ENCODE measurements around the gene DESI1. TPM values are rescaled to one million over a fixed set of nuclear protein-coding genes. Genes with fewer than 3 reads are reported as not detected.
"Not testable (repeated sequence)": the region's sequence is repeated elsewhere in the genome, so short reads cannot be mapped to it uniquely, and the experiment has no call there.

Gene DESI1
- total RNA-seq, 6 experiments from 2014 or later = 34.8 to 49.5 (median 40.9) TPM

DNA sequence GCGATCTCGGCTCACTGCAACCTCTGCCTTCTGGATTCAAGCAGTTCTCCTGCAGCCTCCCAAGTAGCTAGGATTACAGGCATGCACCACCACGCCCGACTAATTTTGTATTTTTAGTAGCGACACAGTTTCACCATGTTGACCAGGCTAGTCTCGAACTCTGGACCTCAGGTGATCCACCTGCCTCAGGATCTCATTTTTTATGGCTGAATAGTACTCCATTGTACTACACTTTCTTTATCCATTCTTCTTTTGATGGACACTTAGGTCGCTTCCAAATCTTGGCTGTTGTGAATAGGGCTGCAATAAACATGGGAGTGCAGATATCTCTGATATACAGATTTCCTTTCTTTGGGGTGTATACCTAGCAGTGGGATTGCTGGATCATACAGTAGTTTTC is 21.0 kb upstream of the DESI1 start:
- intact Hi-C loops (cut with DNase I) = no loop called here
- WGBS (ENCODE audit: insufficient coverage, low coverage, low lambda C conversion rate, missing lambda C conversion rate) = 100% methylated on average over 5 of the region's 7 CpGs
- TF ChIP-seq, protein P1, sequence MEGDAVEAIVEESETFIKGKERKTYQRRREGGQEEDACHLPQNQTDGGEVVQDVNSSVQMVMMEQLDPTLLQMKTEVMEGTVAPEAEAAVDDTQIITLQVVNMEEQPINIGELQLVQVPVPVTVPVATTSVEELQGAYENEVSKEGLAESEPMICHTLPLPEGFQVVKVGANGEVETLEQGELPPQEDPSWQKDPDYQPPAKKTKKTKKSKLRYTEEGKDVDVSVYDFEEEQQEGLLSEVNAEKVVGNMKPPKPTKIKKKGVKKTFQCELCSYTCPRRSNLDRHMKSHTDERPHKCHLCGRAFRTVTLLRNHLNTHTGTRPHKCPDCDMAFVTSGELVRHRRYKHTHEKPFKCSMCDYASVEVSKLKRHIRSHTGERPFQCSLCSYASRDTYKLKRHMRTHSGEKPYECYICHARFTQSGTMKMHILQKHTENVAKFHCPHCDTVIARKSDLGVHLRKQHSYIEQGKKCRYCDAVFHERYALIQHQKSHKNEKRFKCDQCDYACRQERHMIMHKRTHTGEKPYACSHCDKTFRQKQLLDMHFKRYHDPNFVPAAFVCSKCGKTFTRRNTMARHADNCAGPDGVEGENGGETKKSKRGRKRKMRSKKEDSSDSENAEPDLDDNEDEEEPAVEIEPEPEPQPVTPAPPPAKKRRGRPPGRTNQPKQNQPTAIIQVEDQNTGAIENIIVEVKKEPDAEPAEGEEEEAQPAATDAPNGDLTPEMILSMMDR (IDR thresholded peaks at IDR 0.05) = no peak
- TF ChIP-seq POLR2A (IDR thresholded peaks at IDR 0.05) = no peak

DNA sequence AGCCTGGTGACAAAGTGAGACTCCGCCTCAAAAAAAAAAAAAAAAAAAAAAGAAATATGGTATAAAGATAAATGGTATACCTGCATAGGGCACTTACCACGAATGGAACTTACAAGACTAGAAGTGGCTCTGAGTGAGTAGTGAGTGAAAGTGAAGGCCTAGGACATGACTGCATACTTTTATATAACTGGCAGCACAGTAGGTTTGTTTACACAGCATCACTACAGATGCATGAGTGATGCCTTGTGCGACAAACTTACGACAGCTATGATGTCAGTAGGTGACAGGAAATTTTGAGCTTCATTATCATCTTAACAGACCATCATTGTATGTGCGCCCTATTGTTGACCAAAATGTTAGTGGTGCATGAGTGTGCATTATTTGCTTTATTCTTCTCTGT is 17.9 kb upstream of the DESI1 start:
- H3K9me3 ChIP-seq = no peaks in the 10 kb centered on the region
- H3K27me3 ChIP-seq = no peaks in the 10 kb centered on the region
- H3K36me3 ChIP-seq = peaks cover 5 to 97% (median 38%) of the 10 kb centered on the region in 4 donors
- no peak overlapping the region for H3K4me3 ChIP-seq
- DNase-seq = no peak
- no peak for ATAC-seq
- H3K27ac ChIP-seq = no peak overlapping the region
- H3K4me1 ChIP-seq = no peaks in the 10 kb centered on the region
- intact Hi-C loops (cut with DNase I) = no loop called here
- no peak for TF ChIP-seq POLR2A (IDR thresholded peaks at IDR 0.05)
- TF ChIP-seq, protein P1 (IDR thresholded peaks at IDR 0.05) = no peak
- WGBS (ENCODE audit: insufficient coverage, low coverage, low lambda C conversion rate, missing lambda C conversion rate) = 98% methylated on average over 5 of the region's 5 CpGs

More for the DNA sequence above, 21.0 kb upstream of the DESI1 start:
- DNase-seq (peak in 1 of 3 donors; percentile 6), ATAC-seq (no peak)
- H3K36me3 ChIP-seq = peaks cover 5 to 92% (median 29%) of the 10 kb centered on the region in 4 donors
- H3K27me3 ChIP-seq = no peaks in the 10 kb centered on the region
- no peak overlapping the region for H3K4me3 ChIP-seq
- no peaks in the 10 kb centered on the region for H3K9me3 ChIP-seq
- no peaks in the 10 kb centered on the region for H3K4me1 ChIP-seq
- H3K27ac ChIP-seq = no peak overlapping the region

GRCh38 chr22:41638124-41638523 is 17.3 kb upstream of the DESI1 start:
- Histone ChIP-seq H3K9me3 (no peaks in the 10 kb centered on the region), H3K4me1 (no peaks in the 10 kb centered on the region), H3K27ac (no peak overlapping the region), H3K36me3 (peaks cover 5 to 95% (median 38%) of the 10 kb centered on the region in 4 donors), H3K27me3 (no peaks in the 10 kb centered on the region), H3K4me3 (no peak overlapping the region)
- ATAC-seq (peak; percentile 23 to 81 (median 60)), DNase-seq (peak in 1 of 3 donors; percentile 15)
- no peak for TF ChIP-seq POLR2A (IDR thresholded peaks at IDR 0.05)
- WGBS (ENCODE audit: insufficient coverage, low coverage, low lambda C conversion rate, missing lambda C conversion rate) = 61% methylated on average over 4 of the region's 5 CpGs
- intact Hi-C loops (cut with DNase I) = no loop called here

DNA sequence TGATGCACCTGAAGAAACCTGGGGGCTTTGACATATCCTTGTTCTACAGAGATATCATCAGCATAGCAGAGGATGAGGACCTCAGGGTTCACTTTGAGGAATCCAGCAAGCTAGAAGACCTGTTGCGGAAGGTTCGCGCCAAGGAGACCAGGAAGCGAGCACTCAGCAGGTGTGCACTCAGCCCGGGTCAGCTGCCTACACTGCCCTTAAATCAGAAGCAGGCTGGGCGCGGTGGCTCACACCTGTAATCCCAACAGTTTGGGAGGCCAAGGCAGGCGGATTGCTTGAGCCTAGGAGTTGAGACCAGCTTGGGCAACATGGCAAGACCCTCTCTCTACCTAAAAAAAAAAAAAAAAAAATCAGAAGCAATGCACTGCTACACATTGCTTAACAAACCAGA is 16.8 kb upstream of the DESI1 start:
- ATAC-seq; H3K9me3 ChIP-seq; H3K27me3 ChIP-seq; intact Hi-C loops (cut with DNase I); H3K4me3 ChIP-seq; H3K4me1 ChIP-seq; H3K27ac ChIP-seq: not testable (repeated sequence)
- DNase-seq = peak in 1 of 3 donors; percentile 42
- 80% methylated on average over 1 of the region's 8 CpGs for WGBS (ENCODE audit: insufficient coverage, low coverage, low lambda C conversion rate, missing lambda C conversion rate)
- H3K36me3 ChIP-seq = peaks cover 5 to 93% (median 37%) of the 10 kb centered on the region in 4 donors

GRCh38 chr22:41636467-41636866 is 15.6 kb upstream of the DESI1 start:
- TF ChIP-seq, protein P1 (IDR thresholded peaks at IDR 0.05) = no peak
- TF ChIP-seq POLR2A (IDR thresholded peaks at IDR 0.05) = no peak
- H3K4me1 ChIP-seq = no peaks in the 10 kb centered on the region
- DNase-seq = peak in 2 of 3 donors; percentile 20 to 32
- H3K27ac ChIP-seq = no peak overlapping the region
- H3K4me3 ChIP-seq = no peak overlapping the region
- no peaks in the 10 kb centered on the region for H3K9me3 ChIP-seq
- WGBS (ENCODE audit: insufficient coverage, low coverage, low lambda C conversion rate, missing lambda C conversion rate) = 82% methylated on average over 5 of the region's 7 CpGs
- ATAC-seq = peak in 2 of 4 donors; percentile 53 to 79
- intact Hi-C loops (cut with DNase I) = no loop called here
- no peaks in the 10 kb centered on the region for H3K27me3 ChIP-seq
- H3K36me3 ChIP-seq = peaks cover 5 to 84% (median 31%) of the 10 kb centered on the region in 4 donors

DNA sequence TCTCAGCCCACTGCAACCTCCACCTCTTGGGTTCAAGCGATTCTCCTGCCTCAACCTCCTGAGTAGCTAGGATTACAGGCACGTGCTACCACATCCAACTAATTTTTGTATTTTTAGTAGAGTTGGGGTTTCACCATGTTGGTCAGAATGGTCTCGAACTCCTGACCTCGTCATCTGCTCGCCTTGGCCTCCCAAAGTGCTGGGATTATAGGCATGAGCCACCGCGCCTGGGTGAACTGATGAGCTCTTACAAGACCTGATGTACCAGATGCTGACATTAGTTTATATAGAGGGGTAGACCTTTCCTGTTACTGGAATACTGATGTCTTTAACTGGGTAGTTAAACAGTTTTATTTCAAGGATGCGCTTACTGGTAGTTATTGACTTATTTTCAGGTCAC is 13.8 kb upstream of the DESI1 start:
- not testable (repeated sequence) for ATAC-seq, H3K4me3 ChIP-seq

DNA sequence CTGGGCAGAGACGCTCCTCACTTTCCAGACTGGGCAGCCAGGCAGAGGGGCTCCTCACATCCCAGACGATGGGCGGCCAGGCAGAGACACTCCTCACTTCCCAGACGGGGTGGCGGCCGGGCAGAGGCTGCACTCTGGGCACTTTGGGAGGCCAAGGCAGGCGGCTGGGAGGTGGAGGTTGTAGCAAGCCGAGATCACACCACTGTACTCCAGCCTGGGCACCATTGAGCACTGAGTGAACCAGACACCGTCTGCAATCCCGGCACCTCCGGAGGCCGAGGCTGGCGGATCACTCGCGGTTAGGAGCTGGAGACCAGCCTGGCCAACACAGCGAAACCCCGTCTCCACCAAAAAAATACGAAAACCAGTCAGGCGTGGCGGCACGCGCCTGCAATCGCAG is 10.8 kb upstream of the DESI1 start:
- H3K4me1 ChIP-seq; H3K4me3 ChIP-seq; H3K27ac ChIP-seq; H3K27me3 ChIP-seq; intact Hi-C loops (cut with DNase I); ATAC-seq; H3K9me3 ChIP-seq; DNase-seq: not testable (repeated sequence)
- WGBS (ENCODE audit: insufficient coverage, low coverage, low lambda C conversion rate, missing lambda C conversion rate) = 96% methylated on average over 6 of the region's 23 CpGs
- H3K36me3 ChIP-seq = peaks cover 0 to 74% (median 34%) of the 10 kb centered on the region in 4 donors

More for the DNA sequence above, 13.8 kb upstream of the DESI1 start:
- 90% methylated on average over 2 of the region's 8 CpGs for WGBS (ENCODE audit: insufficient coverage, low coverage, low lambda C conversion rate, missing lambda C conversion rate)
- H3K27ac ChIP-seq; DNase-seq; H3K27me3 ChIP-seq; intact Hi-C loops (cut with DNase I); H3K4me1 ChIP-seq; H3K9me3 ChIP-seq: not testable (repeated sequence)
- H3K36me3 ChIP-seq = peaks cover 5 to 74% (median 29%) of the 10 kb centered on the region in 4 donors

- ATAC-seq; H3K4me3 ChIP-seq; H3K9me3 ChIP-seq; DNase-seq; intact Hi-C loops (cut with DNase I); H3K27ac ChIP-seq; H3K4me1 ChIP-seq; H3K27me3 ChIP-seq: not testable (repeated sequence)
- H3K36me3 ChIP-seq = peaks cover 0 to 74% (median 30%) of the 10 kb centered on the region in 4 donors
- no CpG with 5 or more reads among the region's 28 CpGs for WGBS (ENCODE audit: insufficient coverage, low coverage, low lambda C conversion rate, missing lambda C conversion rate)
These were observed 10.3 kb upstream of the DESI1 start for GRCh38 chr22:41631115-41631514.
